Activated CD4-positive, alpha-beta T cell treated with anti-CD3 and anti-CD28 coated beads, Interleukin-2, Interleukin-4, amounts not matched to agents 100 ng/mL and 50 ng/mL, durations not matched to agents 16 hours and 8 hours (primary cell): ENCODE measurements around the gene PRKAR2B.
"Not testable (repeated sequence)": the region's sequence is repeated elsewhere in the genome, so short reads cannot be mapped to it uniquely, and the experiment has no call there.

Experiments
- DNase-seq: peaks from one replicate; pipeline ENCODE4 v3.0.0-alpha.2; 2020; ENCODE audit warnings: low spot score

PRKAR2B gene

DNA sequence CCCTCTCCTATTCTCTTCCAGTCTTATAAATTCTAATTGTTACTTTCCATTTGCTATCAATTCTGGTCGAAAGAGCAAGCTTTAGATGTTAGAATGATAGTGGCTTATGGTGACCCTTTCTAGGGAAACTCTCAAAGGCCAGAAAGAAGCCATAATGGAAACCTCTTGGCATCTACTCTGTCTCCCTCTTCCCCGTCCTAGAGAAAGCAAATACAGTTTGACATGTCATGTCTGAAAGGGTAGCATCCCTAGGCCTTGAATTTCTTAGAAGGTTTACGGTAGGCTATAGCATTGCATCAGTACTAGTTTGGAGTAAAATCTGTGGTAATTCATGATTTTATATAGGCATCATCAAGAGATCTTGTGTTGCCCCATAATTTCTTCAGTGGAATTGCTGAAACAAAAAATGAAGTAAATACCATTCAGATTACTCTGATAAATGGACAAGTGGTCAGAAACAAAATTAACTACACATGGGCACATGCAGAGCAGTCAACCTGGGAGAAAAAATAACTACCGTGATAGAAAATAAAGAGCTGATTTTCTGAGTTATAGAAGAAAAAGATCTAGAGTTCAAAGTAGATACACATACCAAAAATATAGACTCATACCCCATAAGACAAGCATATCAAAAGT lies 4.4 kb downstream of the PRKAR2B start:
- no peak for DNase-seq

DNA sequence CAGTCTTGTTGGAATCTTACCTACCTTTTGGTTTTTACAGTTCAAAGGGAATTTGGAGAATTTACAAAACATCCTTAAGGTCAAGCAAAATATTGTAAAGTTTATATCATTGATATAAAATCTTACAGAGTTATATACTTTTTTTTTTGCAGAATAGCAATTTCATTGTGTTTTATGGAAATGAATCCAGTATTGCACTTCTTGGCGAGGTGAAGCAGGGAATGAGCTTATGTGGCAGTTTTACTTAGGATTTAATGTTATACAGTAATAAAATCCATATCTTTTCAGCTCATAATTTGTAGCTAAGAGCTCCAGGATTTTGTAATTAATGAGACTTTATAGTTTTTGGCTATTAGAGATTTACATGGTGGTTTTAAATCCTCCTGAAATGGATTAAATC lies 5.0 kb downstream of the PRKAR2B start:
- DNase-seq, result no peak

DNA sequence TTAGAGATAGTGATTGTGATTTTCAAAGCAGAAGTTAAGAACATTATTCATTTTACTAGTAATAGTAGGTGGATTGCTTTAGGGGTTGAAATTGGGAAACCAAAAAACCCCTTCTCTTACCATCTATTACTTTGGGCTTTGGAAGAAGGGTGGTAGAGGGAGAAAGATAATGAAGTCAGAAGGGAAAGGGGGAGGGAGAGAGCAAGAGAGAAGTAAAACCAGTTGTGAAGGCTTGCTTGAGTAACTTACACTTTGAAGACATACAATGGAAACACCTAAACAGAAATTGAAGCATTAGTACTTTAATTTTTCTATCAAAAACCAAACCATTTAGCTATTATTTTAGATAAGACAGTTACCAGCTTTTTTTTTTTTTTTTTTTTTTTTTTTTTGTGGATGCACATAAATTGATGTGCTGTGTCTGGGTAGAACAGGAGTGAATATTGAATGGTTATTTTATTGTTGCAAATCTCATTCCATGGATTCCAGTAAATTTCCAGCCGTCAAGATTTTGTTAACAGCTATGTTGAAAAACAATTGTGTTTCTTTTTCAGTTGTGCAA lies 5.5 kb downstream of the PRKAR2B start:
- no peak for DNase-seq

DNA sequence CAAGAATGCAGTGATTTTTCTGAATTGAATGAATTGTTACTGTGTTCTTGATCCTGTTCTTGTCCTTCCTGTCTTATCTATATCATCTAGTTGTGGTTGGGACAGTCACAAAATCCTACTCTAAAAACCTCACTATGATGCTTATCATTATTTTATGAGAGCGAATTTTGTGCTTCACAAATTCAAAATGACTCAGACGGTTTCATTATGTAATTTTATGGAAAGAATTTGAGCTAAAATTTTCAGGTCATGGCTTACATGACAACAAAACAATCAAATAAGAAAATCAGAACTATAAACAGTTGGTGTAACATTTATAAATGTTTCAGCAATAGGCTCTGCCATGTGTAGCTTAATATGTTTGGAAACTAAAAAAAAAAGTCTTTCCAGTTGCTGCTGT lies 6.9 kb downstream of the PRKAR2B start:
- DNase-seq, result peak; percentile 31

DNA sequence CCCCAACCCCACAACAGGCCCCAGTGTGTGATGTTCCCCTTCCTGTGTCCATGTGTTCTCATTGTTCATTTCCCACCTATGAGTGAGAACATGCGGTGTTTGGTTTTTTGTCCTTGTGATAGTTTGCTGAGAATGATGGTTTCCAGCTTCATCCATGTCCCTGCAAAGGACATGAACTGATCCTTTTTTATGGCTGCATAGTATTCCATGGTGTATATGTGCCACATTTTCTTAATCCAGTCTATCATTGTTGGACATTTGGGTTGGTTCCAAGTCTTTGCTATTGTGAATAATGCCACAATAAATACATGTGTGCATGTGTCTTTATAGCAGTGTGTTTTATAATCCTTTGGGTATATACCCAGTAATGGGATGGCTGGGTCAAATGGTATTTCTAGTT lies 10.5 kb downstream of the PRKAR2B start:
- DNase-seq, result not testable (repeated sequence)

DNA sequence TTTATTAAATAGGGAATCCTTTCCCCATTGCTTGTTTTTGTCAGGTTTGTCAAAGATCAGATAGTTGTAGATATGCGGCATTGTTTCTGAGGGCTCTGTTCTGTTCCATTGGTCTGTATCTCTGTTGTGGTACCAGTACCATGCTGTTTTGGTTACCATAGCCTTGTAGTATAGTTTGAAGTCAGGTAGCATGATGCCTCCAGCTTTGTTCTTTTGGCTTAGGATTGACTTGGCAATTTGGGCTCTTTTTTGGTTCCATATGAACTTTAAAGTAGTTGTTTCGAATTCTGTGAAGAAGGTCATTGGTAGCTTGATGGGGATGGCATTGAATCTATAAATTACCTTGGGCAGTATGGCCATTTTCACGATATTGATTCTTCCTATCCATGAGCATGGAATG lies 11.6 kb downstream of the PRKAR2B start:
- DNase-seq, result not testable (repeated sequence)

DNA sequence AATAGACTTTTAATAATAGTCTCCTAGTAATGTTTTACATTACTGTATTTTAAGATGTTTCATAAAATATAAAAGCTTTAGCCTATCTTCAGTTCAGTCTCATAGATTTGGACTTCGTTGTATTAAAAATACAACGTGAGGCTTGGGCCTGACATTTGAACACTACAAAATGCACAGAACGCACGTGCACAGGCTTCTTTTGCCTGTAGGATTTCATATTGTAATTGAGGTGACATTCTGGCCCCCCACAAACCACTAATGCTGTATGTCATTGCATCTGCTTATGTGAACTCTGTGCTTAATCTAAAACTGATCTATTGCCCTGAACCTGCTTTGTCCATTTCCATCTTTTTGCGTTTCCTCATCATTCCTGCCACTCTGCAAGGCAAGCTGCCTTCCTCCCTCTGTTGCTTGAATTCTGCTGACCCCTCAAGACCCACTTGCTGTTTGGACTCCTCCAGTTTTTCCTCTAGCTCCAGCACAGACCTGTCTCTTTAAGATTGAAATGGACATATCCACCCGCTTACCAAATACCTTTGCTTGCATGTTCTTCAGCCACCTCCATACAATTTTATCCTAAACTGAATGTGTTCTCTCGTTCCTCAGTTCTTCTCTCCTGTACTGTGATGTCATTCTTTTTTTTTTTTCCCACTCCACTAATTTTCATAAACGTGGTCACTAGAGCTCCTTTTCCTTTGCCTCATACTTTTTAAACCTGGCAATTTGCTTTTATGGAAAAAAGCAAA lies 12.4 kb downstream of the PRKAR2B start:
- DNase-seq, result no peak

DNA sequence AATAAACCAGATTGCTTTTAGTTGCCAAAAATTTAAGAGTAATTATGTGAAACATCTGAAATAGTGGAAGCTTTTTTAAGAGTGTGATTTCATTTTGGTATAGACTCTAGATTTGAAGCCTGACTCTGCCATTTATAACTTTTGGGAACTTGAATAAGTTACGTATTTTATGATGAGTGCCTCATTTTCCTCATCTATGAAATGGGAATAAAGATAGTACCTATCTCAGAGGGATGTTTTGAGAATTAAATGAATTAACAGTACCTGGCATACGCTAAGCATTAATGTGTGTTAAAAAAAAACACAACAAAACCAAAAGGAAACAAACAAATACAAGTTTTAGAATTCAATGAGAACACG lies 12.9 kb downstream of the PRKAR2B start:
- no peak for DNase-seq

DNA sequence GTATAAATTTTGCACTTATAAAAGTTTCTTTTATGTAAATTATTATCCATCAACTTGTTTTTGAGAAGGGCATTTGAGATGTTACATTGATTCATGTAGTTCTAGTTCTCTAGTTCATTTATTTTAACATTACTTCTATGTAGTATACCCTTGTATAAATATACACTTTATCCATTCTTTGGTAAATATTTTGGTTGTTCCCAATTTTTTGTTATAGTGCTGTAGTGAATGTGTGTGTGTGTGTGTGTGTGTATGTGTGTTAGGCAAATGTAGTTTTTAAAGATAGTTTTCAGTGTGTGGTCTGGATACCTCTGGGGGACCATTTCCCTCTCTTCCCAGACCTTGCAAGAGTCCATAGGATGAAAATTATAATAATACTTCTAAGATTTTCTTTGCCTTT lies 15.0 kb downstream of the PRKAR2B start:
- DNase-seq, result no peak

DNA sequence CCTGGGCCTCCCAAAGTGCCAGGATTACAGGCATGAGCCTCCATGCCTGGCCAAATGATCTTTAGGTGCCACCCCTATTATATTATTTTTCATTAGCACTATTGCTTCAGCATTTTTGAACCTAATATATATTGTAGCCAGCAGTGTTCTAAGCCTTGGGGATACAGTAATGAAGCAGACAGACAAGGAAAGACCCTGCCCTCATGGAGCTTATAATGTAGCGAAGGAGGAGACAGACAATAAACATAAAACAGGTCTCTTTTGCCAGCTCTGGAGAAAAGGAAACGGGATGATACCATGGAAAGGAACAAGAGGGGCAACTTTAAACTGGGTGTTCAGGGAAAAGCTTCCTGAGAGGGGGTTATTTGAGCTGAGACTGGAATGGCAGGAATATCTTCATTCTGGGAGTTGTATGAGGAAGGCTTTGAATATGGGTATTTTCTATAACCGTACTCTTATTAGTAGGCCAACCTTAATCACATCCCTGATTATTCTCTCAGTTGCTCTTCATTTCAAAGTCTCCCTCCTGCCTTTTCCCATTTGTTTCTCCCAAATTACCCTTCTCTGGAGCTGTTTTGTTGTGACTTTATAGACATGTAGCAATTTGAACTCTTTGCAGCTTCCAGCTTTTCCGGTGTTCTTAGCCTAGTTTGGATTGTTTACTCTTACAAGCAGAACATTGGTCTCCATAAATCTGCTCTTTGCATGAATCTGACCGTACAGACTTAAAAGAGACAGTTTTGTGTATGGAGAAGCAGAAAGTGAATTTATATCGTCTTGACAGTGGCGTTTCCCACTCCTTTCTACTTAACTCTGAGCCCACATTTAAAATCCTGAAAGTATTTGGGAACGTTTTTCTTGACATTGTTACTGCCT lies 19.0 kb downstream of the PRKAR2B start:
- DNase-seq, result no peak

DNA sequence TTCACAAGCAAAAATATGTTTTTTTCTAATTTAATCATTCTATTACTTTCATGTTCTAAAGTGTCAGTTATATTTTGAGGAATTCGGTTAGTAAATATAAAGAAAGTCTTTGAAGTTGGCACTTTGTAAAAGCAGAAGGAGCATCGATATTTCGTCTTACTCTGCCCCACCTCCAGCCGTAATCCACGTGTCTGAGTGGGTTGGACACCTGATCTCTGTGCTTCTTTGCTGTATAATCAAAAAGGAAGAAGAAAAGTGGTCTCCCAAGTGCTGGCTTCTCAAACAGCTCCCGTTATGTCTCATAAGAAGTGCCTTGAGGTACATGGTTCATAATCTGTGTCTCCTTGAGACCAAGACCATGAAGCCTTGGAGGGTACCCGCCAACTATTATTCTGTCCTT lies 19.8 kb downstream of the PRKAR2B start:
- no peak for DNase-seq

DNA sequence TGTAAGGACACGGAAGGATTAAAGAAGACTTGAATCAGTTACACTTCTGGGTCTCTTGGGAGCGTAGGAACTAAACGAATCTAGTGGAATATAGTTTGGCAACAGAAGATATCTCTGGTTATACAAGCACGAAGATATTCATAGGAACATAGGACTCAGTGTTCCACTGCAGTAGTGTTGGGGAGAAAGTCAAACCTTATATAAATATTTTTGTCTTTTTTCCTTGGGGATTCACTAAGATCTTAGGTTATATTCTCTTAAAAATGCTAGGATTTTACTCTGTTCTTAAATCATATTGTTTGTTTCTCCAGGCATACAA lies 21.4 kb downstream of the PRKAR2B start:
- DNase-seq, result no peak

DNA sequence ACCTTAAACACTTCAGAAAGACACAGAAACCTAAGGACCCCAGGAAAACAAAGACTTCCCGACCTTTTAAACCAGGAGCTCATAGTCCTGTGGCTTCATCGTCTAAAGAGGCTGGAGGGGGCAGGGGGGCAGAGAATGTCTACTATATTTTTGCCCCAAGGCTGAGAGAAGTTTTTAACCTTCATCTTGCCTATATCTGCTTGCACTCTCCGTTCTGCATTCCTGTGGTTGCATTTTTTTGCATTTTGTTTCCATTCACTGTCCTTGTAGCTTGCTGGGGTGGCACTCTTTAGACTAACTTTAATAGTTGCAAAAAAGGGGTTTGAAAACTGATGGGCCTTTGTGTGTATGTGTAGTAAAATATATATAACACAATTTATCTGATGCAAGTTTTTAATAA lies 23.7 kb downstream of the PRKAR2B start:
- no peak for DNase-seq

DNA sequence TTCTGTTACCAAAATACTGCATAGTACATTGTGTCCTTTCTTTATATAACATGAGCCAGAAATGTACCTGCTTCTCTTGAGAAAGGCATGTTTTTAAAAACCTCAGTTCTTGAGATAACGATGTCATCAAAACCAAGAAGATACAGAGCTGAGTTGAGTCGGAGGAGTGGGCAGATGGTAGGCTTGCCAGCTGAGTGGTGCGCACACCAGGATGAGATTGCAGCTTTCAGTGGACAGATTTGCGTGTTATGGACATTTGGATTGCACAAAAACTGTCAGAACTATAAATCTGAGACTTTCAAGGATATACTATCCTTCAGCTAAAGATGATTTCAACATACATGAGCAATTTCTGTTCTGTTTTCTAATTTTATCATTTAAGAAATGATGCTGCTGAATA lies 25.0 kb downstream of the PRKAR2B start:
- no peak for DNase-seq

DNA sequence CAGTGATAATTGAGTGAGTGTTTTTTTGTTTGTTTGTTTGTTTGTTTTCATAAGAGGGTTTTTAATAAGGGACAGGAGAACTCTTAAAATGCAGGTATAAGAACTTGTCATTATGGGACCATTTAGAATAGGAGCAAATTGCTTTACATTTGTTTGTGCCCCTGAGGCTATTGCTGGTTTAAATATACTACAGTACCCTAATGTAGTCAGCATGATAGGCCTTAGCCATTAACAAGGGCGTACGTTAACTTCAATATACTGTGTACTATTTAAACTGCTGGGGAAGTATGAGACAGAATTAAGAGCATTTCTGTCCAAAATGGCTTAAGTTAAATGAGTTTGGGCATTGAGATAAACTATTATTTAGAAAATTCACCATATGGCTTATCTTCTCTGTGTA lies 26.2 kb downstream of the PRKAR2B start:
- DNase-seq, result no peak

DNA sequence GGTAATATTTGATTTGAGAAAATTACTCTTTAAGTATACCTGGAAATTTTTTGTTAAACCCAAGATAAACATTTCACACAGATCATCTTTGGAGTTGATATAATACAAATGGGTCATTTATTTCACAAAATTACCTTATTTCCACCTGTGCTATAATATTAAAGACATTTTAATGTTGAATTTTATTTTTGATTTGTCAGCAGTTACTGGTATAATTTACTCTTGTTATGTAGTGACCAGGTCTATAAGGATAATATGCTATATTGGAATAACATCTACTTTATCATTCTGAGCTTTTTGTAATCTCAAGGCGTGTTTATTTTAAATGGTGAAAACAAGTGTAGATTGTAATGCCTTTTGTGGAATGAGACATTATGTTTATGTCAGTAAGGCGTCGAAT lies 26.6 kb downstream of the PRKAR2B start:
- DNase-seq, result no peak

DNA sequence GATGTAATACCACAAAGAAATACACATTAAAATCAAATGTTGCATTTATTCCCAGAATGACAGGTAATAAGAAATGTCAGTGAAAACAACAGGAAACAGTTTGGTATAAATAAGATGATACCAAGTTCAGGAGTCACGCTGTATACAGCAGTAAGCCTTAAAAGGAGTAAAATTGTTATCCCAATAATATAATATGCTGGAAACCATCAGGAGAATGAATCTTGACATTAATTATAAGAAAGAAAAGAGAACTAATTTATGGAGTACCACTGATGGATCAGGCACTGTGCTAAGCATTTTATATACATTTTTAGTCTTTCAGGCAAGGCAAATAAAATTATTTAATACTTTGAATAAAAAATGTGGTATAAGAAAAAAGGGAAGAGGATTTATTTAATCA lies 27.6 kb downstream of the PRKAR2B start:
- DNase-seq, result no peak

DNA sequence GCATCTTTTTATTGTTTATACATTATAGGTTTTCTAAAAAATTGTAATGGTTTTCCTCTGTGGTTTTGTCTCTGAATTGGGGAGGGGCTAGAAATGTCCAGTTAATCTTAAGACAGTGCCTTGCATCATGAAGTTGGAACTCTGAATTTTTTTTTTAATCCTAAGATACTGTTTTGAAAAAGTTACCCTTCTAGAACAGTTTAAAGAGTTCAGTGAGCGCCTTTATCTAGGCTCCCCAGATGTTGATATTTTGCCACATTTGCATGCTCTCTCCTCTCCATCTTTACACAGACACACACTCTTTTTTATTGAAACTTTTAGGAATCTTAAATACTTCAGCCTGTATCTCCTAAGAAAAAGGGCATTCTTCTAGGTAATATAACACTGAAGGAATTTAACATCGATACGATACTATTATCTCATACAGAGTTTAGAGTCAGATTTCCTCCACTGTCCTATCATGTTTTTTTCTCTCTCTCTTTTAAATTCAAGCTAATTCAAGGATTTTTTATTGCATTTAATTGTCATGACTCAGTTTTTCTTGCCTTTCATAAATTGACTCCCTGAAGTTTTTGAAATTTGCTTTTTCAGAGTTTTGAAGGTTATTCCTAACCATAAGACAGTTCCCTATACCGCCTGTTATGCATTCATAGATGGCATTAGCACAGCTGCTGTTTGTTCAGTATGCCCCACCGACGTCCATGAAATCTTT lies 31.5 kb downstream of the PRKAR2B start:
- no peak for DNase-seq

DNA sequence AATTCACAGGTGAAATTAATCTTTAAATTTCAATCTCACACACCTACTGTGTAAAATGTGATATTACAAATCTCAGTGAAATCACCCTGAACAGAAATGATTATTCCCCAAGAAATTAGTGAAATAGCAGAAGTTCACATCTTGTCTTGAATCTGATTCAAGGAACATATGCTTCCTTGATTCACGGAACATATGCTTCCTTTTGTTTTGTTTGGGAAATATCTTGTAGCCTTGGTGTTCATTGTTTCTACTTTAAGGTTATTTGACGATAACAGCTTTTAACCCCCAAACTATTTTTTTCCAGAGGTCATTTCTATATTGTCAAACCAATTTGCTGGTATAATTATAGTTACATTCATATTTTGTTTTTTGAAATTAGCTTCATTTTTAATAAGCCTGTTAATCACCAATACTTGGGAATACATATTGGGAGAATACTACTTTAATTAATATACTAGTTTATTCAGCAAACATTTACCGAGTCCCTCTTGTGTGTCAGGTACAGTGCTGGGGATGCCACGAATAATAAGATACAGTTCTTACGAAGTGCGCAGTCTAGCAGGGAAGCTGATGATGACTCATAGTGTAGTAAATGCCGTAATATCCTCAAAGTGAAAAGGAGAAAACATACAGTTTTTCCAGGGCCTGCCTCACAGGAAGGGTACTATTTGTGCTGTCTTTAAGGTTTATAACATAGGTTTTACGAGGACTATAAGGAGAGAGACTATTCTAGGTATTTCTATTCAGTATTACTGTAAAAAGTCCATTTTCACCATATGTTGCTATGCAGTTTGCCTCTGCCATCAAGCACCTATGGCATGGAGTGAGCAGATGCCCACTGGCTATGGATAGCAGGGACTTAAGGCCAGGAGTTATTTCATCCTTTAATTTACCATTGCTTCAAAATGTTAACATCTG lies 32.5 kb downstream of the PRKAR2B start:
- no peak for DNase-seq

DNA sequence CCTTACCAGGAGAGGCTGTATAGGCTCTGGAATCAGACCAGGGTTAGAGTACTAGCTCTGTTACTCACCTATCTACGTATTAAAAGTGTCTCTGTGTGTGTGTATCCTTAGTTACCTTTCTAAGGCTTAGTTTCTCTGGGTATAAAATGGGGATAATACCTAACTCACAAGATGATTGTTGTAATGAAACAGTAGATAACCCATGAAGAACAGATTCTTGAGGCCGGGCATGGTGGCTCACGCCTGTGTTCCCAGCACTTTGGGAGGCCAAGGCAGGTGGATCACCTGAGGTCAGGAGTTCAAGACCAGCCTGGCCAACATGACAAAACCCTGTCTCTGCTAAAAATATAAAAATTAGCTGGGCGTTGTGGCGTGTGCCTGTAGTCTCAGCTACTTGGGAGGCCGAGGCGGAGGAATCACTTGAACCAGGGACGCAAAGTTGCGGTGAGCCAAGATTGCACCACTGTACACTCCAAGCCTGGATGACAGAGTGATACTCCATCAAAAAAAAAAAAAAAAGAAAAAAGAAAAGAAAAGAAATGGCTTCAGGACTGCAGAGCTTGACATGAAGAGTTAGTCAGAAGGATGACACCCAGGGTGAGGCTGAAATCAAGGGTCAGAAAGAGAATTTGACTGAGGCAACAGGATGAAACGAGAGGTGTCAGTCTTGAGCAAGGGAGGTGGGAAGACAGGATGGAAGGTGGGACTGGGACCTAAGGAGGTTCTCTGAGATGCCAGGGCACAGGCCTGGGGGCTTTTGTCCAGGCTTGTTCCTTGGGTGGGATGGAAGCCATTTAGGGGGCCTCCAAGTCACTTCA lies 33.4 kb downstream of the PRKAR2B start:
- DNase-seq, result no peak
